GM21737 (cell line): Measurements from ENCODE around the gene ANKRD33B.

Source experiments
- ATAC-seq: cut with Tn5 transposase; IDR thresholded peaks from one replicate; pipeline ENCODE4 v1.9.1; 2021; ENCODE audit warnings: mild to moderate bottlenecking, moderate library complexity; ENCODE audit not compliant: unreplicated experiment

The ANKRD33B gene

GRCh38 chr5:10688651-10689171, 124.8 kb downstream of the ANKRD33B start:
- no peak for ATAC-seq

- no peak for ATAC-seq
Observed at GRCh38 chr5:10689391-10690081, 125.7 kb downstream of the ANKRD33B start.

GRCh38 chr5:10690460-10691440, 126.9 kb downstream of the ANKRD33B start:
- no peak for ATAC-seq

- ATAC-seq: no peak
Observed at GRCh38 chr5:10691826-10692785, 128.2 kb downstream of the ANKRD33B start.

GRCh38 chr5:10695055-10695649, 131.3 kb downstream of the ANKRD33B start:
- ATAC-seq: peak; percentile 42

- ATAC-seq: no peak
Observed at GRCh38 chr5:10695759-10696543, 132.1 kb downstream of the ANKRD33B start.

- peak; percentile 36 for ATAC-seq
Observed at GRCh38 chr5:10699281-10699874, 135.5 kb downstream of the ANKRD33B start.

GRCh38 chr5:10699987-10700386, 136.1 kb downstream of the ANKRD33B start:
- ATAC-seq: peak; percentile 61

- ATAC-seq: no peak
Observed at GRCh38 chr5:10700516-10700915, 136.6 kb downstream of the ANKRD33B start.

GRCh38 chr5:10701567-10702039, 137.7 kb downstream of the ANKRD33B start:
- ATAC-seq: no peak

GRCh38 chr5:10702040-10702629, 138.3 kb downstream of the ANKRD33B start:
- ATAC-seq: no peak

GRCh38 chr5:10702911-10703491, 139.1 kb downstream of the ANKRD33B start:
- no peak for ATAC-seq

- ATAC-seq: no peak
Observed at GRCh38 chr5:10703676-10704075, 139.8 kb downstream of the ANKRD33B start.

- ATAC-seq: peak; percentile 39
Observed at GRCh38 chr5:10704949-10705621, 141.2 kb downstream of the ANKRD33B start.

- ATAC-seq: no peak
Observed at GRCh38 chr5:10705747-10706146, 141.9 kb downstream of the ANKRD33B start.

- no peak for ATAC-seq
Observed at GRCh38 chr5:10706326-10706725, 142.5 kb downstream of the ANKRD33B start.
